Osteoblast (primary cell): ENCODE measurements around the gene C2orf72. TPM values are rescaled to one million over a fixed set of nuclear protein-coding genes. Genes with fewer than 3 reads are reported as not detected.

Experiments
- DNase-seq: peaks from one replicate; pipeline ENCODE4 v3.0.0; 2011; ENCODE audit warnings: low spot score, mixed read lengths; ENCODE audit not compliant: insufficient read length; ENCODE audit errors: missing footprints
- H2AFZ ChIP-seq: 2 replicates; pipeline ENCODE4 v1.6.0; 2011; ENCODE audit warnings: mild to moderate bottlenecking, low read length
- H3K27ac ChIP-seq: 2 replicates; pipeline ENCODE4 v1.5.1; 2011; ENCODE audit warnings: mild to moderate bottlenecking, low read depth, low read length, moderate library complexity
- H3K27me3 ChIP-seq: 2 replicates; pipeline ENCODE4 v1.6.0; 2012; ENCODE audit warnings: mild to moderate bottlenecking, control low read depth, inconsistent platforms, low read length, moderate library complexity; ENCODE audit not compliant: insufficient read depth
- H3K36me3 ChIP-seq: 2 replicates; pipeline ENCODE4 v1.5.1; 2011; ENCODE audit warnings: mild to moderate bottlenecking, low read length, control low read depth, moderate library complexity; ENCODE audit not compliant: insufficient read depth
- H3K4me1 ChIP-seq: 2 replicates; pipeline ENCODE4 v1.5.1; 2011; ENCODE audit warnings: mild to moderate bottlenecking, low read length, control low read depth, moderate library complexity; ENCODE audit not compliant: insufficient read depth
- H3K4me2 ChIP-seq: 2 replicates; pipeline ENCODE4 v1.6.0; 2011; ENCODE audit warnings: mild to moderate bottlenecking, low read length; ENCODE audit not compliant: insufficient read depth
- H3K4me3 ChIP-seq: fragments of 200-600 bp; sonication (generic); 3 replicates; pipeline ENCODE4 v1.5.1; 2012; ENCODE audit warnings: mild to moderate bottlenecking, low read length, inconsistent platforms; ENCODE audit not compliant: insufficient read depth
- H3K79me2 ChIP-seq: 2 replicates; pipeline ENCODE4 v1.6.0; 2012; ENCODE audit warnings: mild to moderate bottlenecking, low read length, control low read depth, inconsistent platforms; ENCODE audit not compliant: insufficient read depth
- H3K9me3 ChIP-seq: 2 replicates; pipeline ENCODE4 v1.5.1; 2011; ENCODE audit warnings: low read depth, low read length, control low read depth
- H4K20me1 ChIP-seq: 2 replicates; pipeline ENCODE4 v1.6.0; 2012; ENCODE audit warnings: mild to moderate bottlenecking, low read length, control low read depth; ENCODE audit not compliant: insufficient read depth
- CTCF ChIP-seq: IDR thresholded peaks from 2 replicates; pipeline ENCODE4 v1.5.1; 2011; ENCODE audit warnings: mild to moderate bottlenecking, low read depth, low read length, moderate library complexity; ENCODE audit errors: extremely low read depth
- total RNA-seq: library from RNA; depleted of rRNA; stranded (reverse); fragments of >200 nt; gene quantifications from 2 replicates; pipeline ENCODE4 v1.2.3, GENCODE V29; 2012

Gene C2orf72
- total RNA-seq, 1 donor: not detected

GRCh38 chr2:230991598-230991997 lies 45.7 kb upstream of the C2orf72 start:
- Histone ChIP-seq H3K4me1 (peaks cover 4% of the 10 kb centered on the region), H3K4me3 (no peak overlapping the region), H3K4me2 (no peak overlapping the region), H3K9me3 (no peaks in the 10 kb centered on the region), H3K36me3 (no peaks in the 10 kb centered on the region), H3K27me3 (peaks cover 15% of the 10 kb centered on the region), H4K20me1 (no peaks in the 10 kb centered on the region), H2AFZ (no peak overlapping the region), H3K27ac (no peak overlapping the region), H3K79me2 (no peaks in the 10 kb centered on the region)
- no peak for TF ChIP-seq CTCF
- DNase-seq: no peak

GRCh38 chr2:230995821-230996220 lies 41.5 kb upstream of the C2orf72 start, which contains the start of gene SPATA3:
Gene SPATA3 (plus strand): TSS chr2:230996121. CDS start chr2:230996234, 113 bp downstream.
- DNase-seq: no peak
- no peaks in the 10 kb centered on the region for H3K9me3 ChIP-seq
- no peak for TF ChIP-seq CTCF
- H3K36me3 ChIP-seq: no peaks in the 10 kb centered on the region
- H3K4me2 ChIP-seq: no peak within 1 kb of the TSS
- H4K20me1 ChIP-seq: no peaks in the 10 kb centered on the region
- H3K4me3 ChIP-seq: no peak within 1 kb of the TSS
- H3K4me1 ChIP-seq: no peaks in the 10 kb centered on the region
- H3K27me3 ChIP-seq: peaks cover 26% of the 10 kb centered on the region
- no peak within 1 kb of the TSS for H3K27ac ChIP-seq
- H2AFZ ChIP-seq: no peak within 1 kb of the TSS
- H3K79me2 ChIP-seq: no peaks in the 10 kb centered on the region

GRCh38 chr2:230996661-230997060 lies 40.7 kb upstream of the C2orf72 start:
- H3K27me3 ChIP-seq: peaks cover 24% of the 10 kb centered on the region
- H4K20me1 ChIP-seq: no peaks in the 10 kb centered on the region
- H3K4me3 ChIP-seq: no peak overlapping the region
- no peak overlapping the region for H3K27ac ChIP-seq
- DNase-seq: no peak
- no peak overlapping the region for H2AFZ ChIP-seq
- TF ChIP-seq CTCF: no peak
- H3K4me2 ChIP-seq: no peak overlapping the region
- no peaks in the 10 kb centered on the region for H3K79me2 ChIP-seq
- no peaks in the 10 kb centered on the region for H3K9me3 ChIP-seq
- no peaks in the 10 kb centered on the region for H3K36me3 ChIP-seq
- H3K4me1 ChIP-seq: peaks cover 4% of the 10 kb centered on the region

- Histone ChIP-seq H4K20me1 (no peaks in the 10 kb centered on the region), H3K9me3 (no peaks in the 10 kb centered on the region), H3K4me2 (no peak overlapping the region), H3K36me3 (no peaks in the 10 kb centered on the region), H2AFZ (no peak overlapping the region), H3K27ac (no peak overlapping the region), H3K4me1 (peaks cover 13% of the 10 kb centered on the region), H3K4me3 (no peak overlapping the region), H3K79me2 (no peaks in the 10 kb centered on the region), H3K27me3 (peaks cover 21% of the 10 kb centered on the region)
- no peak for TF ChIP-seq CTCF
- DNase-seq: no peak
Observed at GRCh38 chr2:230998882-230999281, 38.4 kb upstream of the C2orf72 start.
